SK-N-SH treated with all-trans-retinoic acid at 6 μM for 48 hours (cell line): ENCODE data around the gene ZNRF4.
"Not testable (repeated sequence)": the region's sequence is repeated elsewhere in the genome, so short reads cannot be mapped to it uniquely, and the experiment has no call there.

Experiments used
- ATAC-seq: fragments of 200-7000 bp; cut with Tn5 transposase; 3 replicates; pipeline ENCODE4 v1.9.1; 2020; ENCODE audit warnings: mild to moderate bottlenecking, moderate library complexity
- ARNTL ChIP-seq: fragments of 450-650 bp; formaldehyde crosslinking; IDR thresholded peaks from 2 replicates; pipeline ENCODE4 v1.5.0; 2020; ENCODE audit warnings: low read depth, mild to moderate bottlenecking, moderate library complexity, borderline replicate concordance
- BACH2 ChIP-seq: fragments of 250-450 bp; sonication (Bioruptor Pico); IDR thresholded peaks from 2 replicates; pipeline ENCODE4 v1.9.0; 2021; ENCODE audit warnings: mild to moderate bottlenecking, borderline replicate concordance
- CSRNP3 ChIP-seq: fragments of 250-450 bp; sonication (Bioruptor Pico); IDR thresholded peaks from 2 replicates; pipeline ENCODE4 v1.5.1; 2021; ENCODE audit warnings: mild to moderate bottlenecking, moderate library complexity
- ESRRG ChIP-seq: fragments of 250-450 bp; sonication (Bioruptor Pico); IDR thresholded peaks from 2 replicates; pipeline ENCODE4 v1.6.1; 2021; ENCODE audit warnings: mild to moderate bottlenecking
- GLIS3 ChIP-seq: fragments of 250-450 bp; sonication (Bioruptor Pico); IDR thresholded peaks from 2 replicates; pipeline ENCODE4 v1.5.0; 2020; ENCODE audit warnings: mild to moderate bottlenecking, moderate library complexity
- ISL1 ChIP-seq: fragments of 250-450 bp; sonication (Bioruptor Pico); IDR thresholded peaks from 2 replicates; pipeline ENCODE4 v2.1.2; 2022; ENCODE audit warnings: mild to moderate bottlenecking, moderate library complexity
- OSR1 ChIP-seq: fragments of 250-450 bp; sonication (Bioruptor Pico); IDR thresholded peaks from 2 replicates; pipeline ENCODE4 v1.8.0; 2022; ENCODE audit warnings: moderate library complexity, mild to moderate bottlenecking, inconsistent platforms
- PATZ1 ChIP-seq: fragments of 250-450 bp; sonication (Bioruptor Pico); IDR thresholded peaks from 2 replicates; pipeline ENCODE4 v1.8.0; 2020; ENCODE audit warnings: mild to moderate bottlenecking, moderate library complexity, borderline replicate concordance
- POU6F1 ChIP-seq: fragments of 250-450 bp; sonication (Bioruptor Pico); IDR thresholded peaks from 2 replicates; pipeline ENCODE4 v1.8.0; 2021; ENCODE audit warnings: low read depth, mild to moderate bottlenecking, moderate library complexity, borderline replicate concordance
- PPARA ChIP-seq: fragments of 250-450 bp; sonication (Bioruptor Pico); IDR thresholded peaks from 2 replicates; pipeline ENCODE4 v1.5.0; 2020; ENCODE audit warnings: mild to moderate bottlenecking, borderline replicate concordance
- RARB ChIP-seq: fragments of 250-450 bp; sonication (Bioruptor Pico); IDR thresholded peaks from 2 replicates; pipeline ENCODE4 v1.8.0; 2021; ENCODE audit warnings: mild to moderate bottlenecking, moderate library complexity
- SNAI2 ChIP-seq: fragments of 250-450 bp; sonication (Bioruptor Pico); IDR thresholded peaks from 2 replicates; pipeline ENCODE4 v1.5.0; 2020; ENCODE audit warnings: mild to moderate bottlenecking, moderate library complexity
- TCF4 ChIP-seq: fragments of 250-450 bp; sonication (Bioruptor Pico); IDR thresholded peaks from 2 replicates; pipeline ENCODE4 v1.8.0; 2021; ENCODE audit warnings: mild to moderate bottlenecking, moderate library complexity, borderline replicate concordance
- TOX ChIP-seq: fragments of 250-450 bp; sonication (Bioruptor Pico); IDR thresholded peaks from 2 replicates; pipeline ENCODE4 v1.8.0; 2021; ENCODE audit warnings: mild to moderate bottlenecking, moderate library complexity, borderline replicate concordance
- ZC3H10 ChIP-seq: fragments of 250-450 bp; sonication (Bioruptor Pico); IDR thresholded peaks from 2 replicates; pipeline ENCODE4 v1.5.1; 2021; ENCODE audit warnings: mild to moderate bottlenecking, moderate library complexity
- ZFP30 ChIP-seq: fragments of 450-650 bp; formaldehyde crosslinking; IDR thresholded peaks from 2 replicates; pipeline ENCODE4 v1.5.0; 2022; ENCODE audit warnings: mild to moderate bottlenecking, moderate library complexity
- ZNF70 ChIP-seq: fragments of 450-650 bp; formaldehyde crosslinking; IDR thresholded peaks from 2 replicates; pipeline ENCODE4 v1.5.0; 2020; ENCODE audit warnings: mild to moderate bottlenecking, moderate library complexity
- ZNF8 ChIP-seq: fragments of 450-650 bp; formaldehyde crosslinking; IDR thresholded peaks from 2 replicates; pipeline ENCODE4 v1.5.0; 2020; ENCODE audit warnings: mild to moderate bottlenecking, moderate library complexity
- TF ChIP-seq, protein P1 (sequence below): fragments of 250-450 bp; sonication (Bioruptor Pico); IDR thresholded peaks from 2 replicates; pipeline ENCODE4 v1.5.1; 2020; ENCODE audit warnings: low read depth, mild to moderate bottlenecking, moderate library complexity
- TF ChIP-seq, protein P2 (sequence below): fragments of 250-450 bp; sonication (Bioruptor Pico); IDR thresholded peaks from 2 replicates; pipeline ENCODE4 v1.5.0; 2020; ENCODE audit warnings: mild to moderate bottlenecking, moderate library complexity

The ZNRF4 gene

DNA sequence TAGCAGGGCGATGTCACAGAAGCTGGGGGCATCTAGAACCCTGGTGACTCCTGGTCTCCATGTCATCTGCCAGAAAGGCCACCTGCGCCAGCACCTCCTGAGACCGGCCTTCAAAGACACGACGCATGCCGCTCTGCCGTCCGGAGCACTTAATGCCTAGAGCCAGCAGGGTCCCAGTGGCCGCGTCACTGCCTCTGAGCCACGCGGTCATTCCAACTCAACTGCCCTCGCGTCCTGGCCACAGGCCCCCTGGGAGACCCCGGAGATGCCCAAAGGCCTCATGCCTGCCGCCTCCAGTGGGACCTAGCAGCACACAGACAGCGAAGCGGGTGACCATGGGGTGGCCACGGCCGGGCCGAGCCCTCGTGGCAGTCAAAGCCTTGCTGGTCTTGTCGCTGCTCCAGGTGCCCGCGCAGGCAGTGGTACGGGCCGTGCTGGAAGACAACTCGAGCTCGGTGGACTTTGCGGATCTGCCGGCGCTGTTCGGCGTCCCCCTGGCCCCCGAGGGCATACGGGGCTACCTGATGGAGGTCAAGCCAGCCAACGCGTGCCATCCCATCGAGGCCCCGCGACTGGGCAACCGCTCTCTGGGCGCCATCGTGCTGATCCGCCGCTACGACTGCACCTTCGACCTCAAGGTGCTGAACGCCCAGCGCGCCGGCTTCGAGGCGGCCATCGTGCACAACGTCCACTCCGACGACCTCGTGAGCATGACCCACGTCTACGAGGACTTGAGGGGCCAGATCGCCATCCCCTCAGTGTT is at the start of gene ZNRF4:
Gene ZNRF4, plus strand, starts transcription at position 51 of the 763 bp plus-strand sequence. Its CDS starts 75 bp downstream, at position 126.
- no peak for ATAC-seq
- TF ChIP-seq TOX (CRISPR knock-in tag) (no peak), ESRRG (CRISPR knock-in tag) (no peak), ZFP30 (CRISPR knock-in tag) (no peak), RARB (CRISPR knock-in tag) (no peak), ZC3H10 (no peak), PPARA (no peak), ZNF8 (CRISPR knock-in tag) (no peak), OSR1 (CRISPR knock-in tag) (no peak), BACH2 (CRISPR knock-in tag) (no peak), CSRNP3 (CRISPR knock-in tag) (no peak)
- TF ChIP-seq, protein P1, sequence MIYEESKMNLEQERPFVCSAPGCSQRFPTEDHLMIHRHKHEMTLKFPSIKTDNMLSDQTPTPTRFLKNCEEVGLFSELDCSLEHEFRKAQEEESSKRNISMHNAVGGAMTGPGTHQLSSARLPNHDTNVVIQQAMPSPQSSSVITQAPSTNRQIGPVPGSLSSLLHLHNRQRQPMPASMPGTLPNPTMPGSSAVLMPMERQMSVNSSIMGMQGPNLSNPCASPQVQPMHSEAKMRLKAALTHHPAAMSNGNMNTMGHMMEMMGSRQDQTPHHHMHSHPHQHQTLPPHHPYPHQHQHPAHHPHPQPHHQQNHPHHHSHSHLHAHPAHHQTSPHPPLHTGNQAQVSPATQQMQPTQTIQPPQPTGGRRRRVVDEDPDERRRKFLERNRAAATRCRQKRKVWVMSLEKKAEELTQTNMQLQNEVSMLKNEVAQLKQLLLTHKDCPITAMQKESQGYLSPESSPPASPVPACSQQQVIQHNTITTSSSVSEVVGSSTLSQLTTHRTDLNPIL (CRISPR knock-in tag), result no peak
- TF ChIP-seq, protein P2, sequence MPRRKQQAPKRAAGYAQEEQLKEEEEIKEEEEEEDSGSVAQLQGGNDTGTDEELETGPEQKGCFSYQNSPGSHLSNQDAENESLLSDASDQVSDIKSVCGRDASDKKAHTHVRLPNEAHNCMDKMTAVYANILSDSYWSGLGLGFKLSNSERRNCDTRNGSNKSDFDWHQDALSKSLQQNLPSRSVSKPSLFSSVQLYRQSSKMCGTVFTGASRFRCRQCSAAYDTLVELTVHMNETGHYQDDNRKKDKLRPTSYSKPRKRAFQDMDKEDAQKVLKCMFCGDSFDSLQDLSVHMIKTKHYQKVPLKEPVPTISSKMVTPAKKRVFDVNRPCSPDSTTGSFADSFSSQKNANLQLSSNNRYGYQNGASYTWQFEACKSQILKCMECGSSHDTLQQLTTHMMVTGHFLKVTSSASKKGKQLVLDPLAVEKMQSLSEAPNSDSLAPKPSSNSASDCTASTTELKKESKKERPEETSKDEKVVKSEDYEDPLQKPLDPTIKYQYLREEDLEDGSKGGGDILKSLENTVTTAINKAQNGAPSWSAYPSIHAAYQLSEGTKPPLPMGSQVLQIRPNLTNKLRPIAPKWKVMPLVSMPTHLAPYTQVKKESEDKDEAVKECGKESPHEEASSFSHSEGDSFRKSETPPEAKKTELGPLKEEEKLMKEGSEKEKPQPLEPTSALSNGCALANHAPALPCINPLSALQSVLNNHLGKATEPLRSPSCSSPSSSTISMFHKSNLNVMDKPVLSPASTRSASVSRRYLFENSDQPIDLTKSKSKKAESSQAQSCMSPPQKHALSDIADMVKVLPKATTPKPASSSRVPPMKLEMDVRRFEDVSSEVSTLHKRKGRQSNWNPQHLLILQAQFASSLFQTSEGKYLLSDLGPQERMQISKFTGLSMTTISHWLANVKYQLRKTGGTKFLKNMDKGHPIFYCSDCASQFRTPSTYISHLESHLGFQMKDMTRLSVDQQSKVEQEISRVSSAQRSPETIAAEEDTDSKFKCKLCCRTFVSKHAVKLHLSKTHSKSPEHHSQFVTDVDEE (CRISPR knock-in tag), result no peak

DNA sequence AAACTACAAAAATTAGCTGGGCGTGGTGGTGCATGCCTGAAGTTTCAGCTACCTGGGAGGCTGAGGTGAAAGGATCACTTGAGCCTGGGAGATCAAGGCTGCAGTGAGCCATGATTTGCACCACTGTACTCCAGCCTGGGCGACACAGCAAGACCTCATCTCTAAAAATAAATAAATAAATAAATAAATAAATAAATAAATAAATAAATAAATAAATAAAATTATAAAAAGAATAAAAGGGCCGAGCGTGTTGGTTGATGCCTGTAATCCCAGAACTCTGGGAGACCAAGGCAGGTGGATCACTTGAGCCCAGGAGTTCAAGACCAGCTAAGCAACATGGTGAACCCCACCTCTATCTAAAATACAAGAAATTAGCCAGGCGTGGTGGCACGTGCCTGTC is 49.0 kb upstream of the ZNRF4 start:
- ATAC-seq, result not testable (repeated sequence)

GRCh38 chr19:5406816-5407215 is 48.4 kb upstream of the ZNRF4 start:
- no peak for TF ChIP-seq ISL1 (CRISPR knock-in tag)
- no peak for TF ChIP-seq BACH2 (CRISPR knock-in tag)
- TF ChIP-seq OSR1 (CRISPR knock-in tag), result no peak
- TF ChIP-seq, protein P1 (CRISPR knock-in tag), result no peak
- no peak for TF ChIP-seq PATZ1
- TF ChIP-seq ZFP30 (CRISPR knock-in tag), result no peak
- no peak for TF ChIP-seq ARNTL (CRISPR knock-in tag)
- no peak for TF ChIP-seq ZNF70 (CRISPR knock-in tag)
- no peak for TF ChIP-seq ESRRG (CRISPR knock-in tag)
- TF ChIP-seq TCF4 (CRISPR knock-in tag), result no peak
- no peak for TF ChIP-seq GLIS3
- TF ChIP-seq ZC3H10, result no peak
- TF ChIP-seq POU6F1 (CRISPR knock-in tag), result no peak
- TF ChIP-seq TOX (CRISPR knock-in tag), result no peak
- no peak for TF ChIP-seq SNAI2
- no peak for TF ChIP-seq ZNF8 (CRISPR knock-in tag)
- ATAC-seq, result no peak
